ENCODE data around the gene MERTK. TPM values are rescaled to one million over a fixed set of nuclear protein-coding genes. Genes with fewer than 3 reads are reported as not detected.

MERTK gene
- total and polyA plus RNA-seq, 10 of the 15 experiments (the other 5 are each of a cell fraction or from before 2014, with no cell fraction given) = 0.13 to 30.6 (median 0.50) TPM

DNA sequence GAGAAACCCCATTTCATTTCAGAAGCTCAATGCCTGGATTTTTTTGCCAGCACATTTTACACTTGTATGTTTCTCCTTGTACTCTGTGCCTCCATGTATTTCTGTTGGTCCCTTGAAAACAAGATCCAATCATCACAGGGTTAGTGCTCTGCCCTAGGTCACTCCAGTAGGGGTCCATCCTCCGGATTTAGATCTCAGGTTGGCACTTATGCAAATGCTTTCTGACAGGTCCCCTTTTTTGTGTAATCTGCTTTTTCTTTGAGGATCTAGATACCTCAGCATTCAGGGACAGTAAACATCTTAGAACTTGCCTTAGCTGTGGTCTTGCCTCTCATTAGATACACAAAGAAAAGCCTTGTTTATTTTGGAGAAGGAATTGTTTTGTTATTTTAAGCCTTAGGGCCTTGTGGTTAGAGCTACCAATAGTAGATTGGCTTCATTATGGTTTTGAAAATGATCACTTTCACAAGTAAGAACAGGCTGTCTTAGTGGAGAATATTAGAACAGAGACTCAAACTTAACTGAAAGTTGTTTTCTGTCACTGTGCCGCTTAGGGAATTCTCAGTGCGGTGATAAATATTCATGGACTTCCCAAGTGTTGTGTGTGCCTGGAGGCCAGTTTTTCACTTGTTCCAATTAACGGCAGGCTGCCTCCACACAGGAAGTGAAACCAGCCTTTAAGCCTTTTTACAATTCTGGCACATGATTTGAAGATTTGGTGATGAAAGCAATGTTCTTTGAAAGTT is 7.8 kb downstream of the MERTK start (continued):
- TF ChIP-seq, protein P1, sequence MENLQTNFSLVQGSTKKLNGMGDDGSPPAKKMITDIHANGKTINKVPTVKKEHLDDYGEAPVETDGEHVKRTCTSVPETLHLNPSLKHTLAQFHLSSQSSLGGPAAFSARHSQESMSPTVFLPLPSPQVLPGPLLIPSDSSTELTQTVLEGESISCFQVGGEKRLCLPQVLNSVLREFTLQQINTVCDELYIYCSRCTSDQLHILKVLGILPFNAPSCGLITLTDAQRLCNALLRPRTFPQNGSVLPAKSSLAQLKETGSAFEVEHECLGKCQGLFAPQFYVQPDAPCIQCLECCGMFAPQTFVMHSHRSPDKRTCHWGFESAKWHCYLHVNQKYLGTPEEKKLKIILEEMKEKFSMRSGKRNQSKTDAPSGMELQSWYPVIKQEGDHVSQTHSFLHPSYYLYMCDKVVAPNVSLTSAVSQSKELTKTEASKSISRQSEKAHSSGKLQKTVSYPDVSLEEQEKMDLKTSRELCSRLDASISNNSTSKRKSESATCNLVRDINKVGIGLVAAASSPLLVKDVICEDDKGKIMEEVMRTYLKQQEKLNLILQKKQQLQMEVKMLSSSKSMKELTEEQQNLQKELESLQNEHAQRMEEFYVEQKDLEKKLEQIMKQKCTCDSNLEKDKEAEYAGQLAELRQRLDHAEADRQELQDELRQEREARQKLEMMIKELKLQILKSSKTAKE (IDR thresholded peaks at IDR 0.05; ENCODE audit: low read depth, poor library complexity, severe bottlenecking) = peak; percentile 71
- TF ChIP-seq TBL1XR1 (IDR thresholded peaks at IDR 0.05; ENCODE audit: low read depth, low read length) (no peak), BRCA1 (IDR thresholded peaks at IDR 0.05; ENCODE audit: low read depth, low read length) (no peak), NFYB (IDR thresholded peaks at IDR 0.05; ENCODE audit: insufficient read depth, low read depth, low read length) (peak; percentile 57; the same call in 1 of the 2 replicates), EZH2 (IDR thresholded peaks at IDR 0.05; ENCODE audit: borderline replicate concordance, control insufficient read depth, low read depth, low read length) (no peak), SPI1 (IDR thresholded peaks at IDR 0.05; ENCODE audit: borderline replicate concordance, insufficient read depth, low read depth, low read length) (peak; percentile 96), ASH2L (IDR thresholded peaks at IDR 0.05; ENCODE audit: borderline replicate concordance, low read depth) (no peak), PAX5 (IDR thresholded peaks at IDR 0.05; ENCODE audit: borderline replicate concordance, low read depth, low read length) (peak; percentile 66; the same call in 1 of the 2 replicates), CHD2 (IDR thresholded peaks at IDR 0.05; ENCODE audit: borderline replicate concordance, low read depth, low read length) (peak; percentile 56; the same call in 1 of the 2 replicates), TCF3 (IDR thresholded peaks at IDR 0.05; ENCODE audit: borderline replicate concordance, insufficient read depth, low read depth, low read length) (no peak), BCL11A (IDR thresholded peaks at IDR 0.05; ENCODE audit: low read depth, low read length) (peak; percentile 74), IRF4 (IDR thresholded peaks at IDR 0.05; ENCODE audit: low read depth, low read length) (peak; percentile 72; the same call in 1 of the 2 replicates), RB1 (IDR thresholded peaks at IDR 0.05; ENCODE audit: borderline replicate concordance) (no peak), DPF2 (IDR thresholded peaks at IDR 0.05) (peak; percentile 89), HDAC2 (IDR thresholded peaks at IDR 0.05) (no peak), CHD4 (IDR thresholded peaks at IDR 0.05) (no peak), STAT3 (IDR thresholded peaks at IDR 0.05; ENCODE audit: low read depth, low read length) (no peak), BHLHE40 (IDR thresholded peaks at IDR 0.05; ENCODE audit: borderline replicate concordance in 1 of 2, low read depth in 2 of 2, low read length in 1 of 2) (peak; percentile 92 to 95), EED (IDR thresholded peaks at IDR 0.05; ENCODE audit: low read depth) (peak; percentile 65), MTA2 (IDR thresholded peaks at IDR 0.05; ENCODE audit: low read depth) (peak; percentile 96), POU2F2 (IDR thresholded peaks at IDR 0.05; ENCODE audit: borderline replicate concordance, low read depth, low read length) (peak; percentile 61; the same call in 1 of the 3 replicates), MYC (IDR thresholded peaks at IDR 0.05; ENCODE audit: insufficient read depth, insufficient read length, insufficient replicate concordance, low read length, severe bottlenecking) (no peak), IKZF2 (IDR thresholded peaks at IDR 0.05) (peak; percentile 99), YY1 (IDR thresholded peaks at IDR 0.05; ENCODE audit: low read depth, low read length) (no peak)
- TF ChIP-seq, protein P2, sequence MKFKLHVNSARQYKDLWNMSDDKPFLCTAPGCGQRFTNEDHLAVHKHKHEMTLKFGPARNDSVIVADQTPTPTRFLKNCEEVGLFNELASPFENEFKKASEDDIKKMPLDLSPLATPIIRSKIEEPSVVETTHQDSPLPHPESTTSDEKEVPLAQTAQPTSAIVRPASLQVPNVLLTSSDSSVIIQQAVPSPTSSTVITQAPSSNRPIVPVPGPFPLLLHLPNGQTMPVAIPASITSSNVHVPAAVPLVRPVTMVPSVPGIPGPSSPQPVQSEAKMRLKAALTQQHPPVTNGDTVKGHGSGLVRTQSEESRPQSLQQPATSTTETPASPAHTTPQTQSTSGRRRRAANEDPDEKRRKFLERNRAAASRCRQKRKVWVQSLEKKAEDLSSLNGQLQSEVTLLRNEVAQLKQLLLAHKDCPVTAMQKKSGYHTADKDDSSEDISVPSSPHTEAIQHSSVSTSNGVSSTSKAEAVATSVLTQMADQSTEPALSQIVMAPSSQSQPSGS (IDR thresholded peaks at IDR 0.05; ENCODE audit: low read length) = 0 out of 2 replicates have a peak, but pooled peaks have one; percentile 28
- TF ChIP-seq, protein P3, sequence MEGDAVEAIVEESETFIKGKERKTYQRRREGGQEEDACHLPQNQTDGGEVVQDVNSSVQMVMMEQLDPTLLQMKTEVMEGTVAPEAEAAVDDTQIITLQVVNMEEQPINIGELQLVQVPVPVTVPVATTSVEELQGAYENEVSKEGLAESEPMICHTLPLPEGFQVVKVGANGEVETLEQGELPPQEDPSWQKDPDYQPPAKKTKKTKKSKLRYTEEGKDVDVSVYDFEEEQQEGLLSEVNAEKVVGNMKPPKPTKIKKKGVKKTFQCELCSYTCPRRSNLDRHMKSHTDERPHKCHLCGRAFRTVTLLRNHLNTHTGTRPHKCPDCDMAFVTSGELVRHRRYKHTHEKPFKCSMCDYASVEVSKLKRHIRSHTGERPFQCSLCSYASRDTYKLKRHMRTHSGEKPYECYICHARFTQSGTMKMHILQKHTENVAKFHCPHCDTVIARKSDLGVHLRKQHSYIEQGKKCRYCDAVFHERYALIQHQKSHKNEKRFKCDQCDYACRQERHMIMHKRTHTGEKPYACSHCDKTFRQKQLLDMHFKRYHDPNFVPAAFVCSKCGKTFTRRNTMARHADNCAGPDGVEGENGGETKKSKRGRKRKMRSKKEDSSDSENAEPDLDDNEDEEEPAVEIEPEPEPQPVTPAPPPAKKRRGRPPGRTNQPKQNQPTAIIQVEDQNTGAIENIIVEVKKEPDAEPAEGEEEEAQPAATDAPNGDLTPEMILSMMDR (IDR thresholded peaks at IDR 0.05 in 2 of 3, conservative IDR thresholded peaks at IDR 0.05 in 1 of 3; ENCODE audit: control insufficient read depth in 2 of 3, extremely low read depth in 1 of 3, insufficient read depth in 1 of 3, low read depth in 3 of 3, low read length in 3 of 3) = no peak

Data from GM12878 (cell line).